MV-4-11 (cell line): ENCODE results near the gene IQCH.
"Not testable (repeated sequence)": the region's sequence is repeated elsewhere in the genome, so short reads cannot be mapped to it uniquely, and the experiment has no call there.

Experiments
- DNase-seq: peaks from one replicate; lab custom pipeline; 2025; lab: John Stamatoyannopoulos, UW

IQCH gene

GRCh38 chr15:67453703-67454102 lies 199.1 kb downstream of the IQCH start:
- not testable (repeated sequence) for DNase-seq

GRCh38 chr15:67456677-67457529 lies 202.3 kb downstream of the IQCH start:
- peak; percentile 66 for DNase-seq

DNA sequence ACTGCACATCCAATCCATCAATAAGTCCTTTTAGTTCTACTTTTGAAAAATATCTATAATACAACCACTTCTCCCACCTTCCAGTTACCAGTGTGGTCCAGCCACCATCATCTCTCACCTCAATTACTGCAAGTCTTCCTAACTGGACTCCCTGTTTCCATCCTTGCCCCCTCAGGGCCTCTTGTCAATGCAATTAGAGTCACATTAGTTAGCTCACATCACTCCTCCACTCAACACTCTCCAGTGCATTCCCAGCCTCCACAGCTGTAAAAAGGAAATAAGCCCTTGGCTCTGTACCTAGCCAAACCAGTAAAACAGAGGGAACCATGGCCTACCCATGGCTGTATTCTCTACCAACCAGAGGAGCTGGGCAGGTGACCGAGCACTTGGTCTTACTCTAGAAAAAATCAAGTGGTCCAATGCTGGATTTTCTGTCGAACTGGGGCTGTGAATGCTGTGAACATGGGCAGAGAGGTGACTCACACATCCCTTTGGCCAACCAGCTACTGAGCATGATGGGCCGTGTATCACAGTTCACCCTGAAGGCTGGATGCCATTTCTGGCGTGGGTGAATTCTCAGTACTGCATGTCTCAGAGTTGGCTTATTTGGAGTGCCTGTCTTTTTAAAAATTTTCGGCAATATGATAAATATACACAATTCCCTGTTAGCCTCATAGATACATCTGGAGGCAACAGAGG lies 203.9 kb downstream of the IQCH start:
- no peak for DNase-seq

GRCh38 chr15:67460521-67460920 lies 205.9 kb downstream of the IQCH start:
- DNase-seq, result no peak

DNA sequence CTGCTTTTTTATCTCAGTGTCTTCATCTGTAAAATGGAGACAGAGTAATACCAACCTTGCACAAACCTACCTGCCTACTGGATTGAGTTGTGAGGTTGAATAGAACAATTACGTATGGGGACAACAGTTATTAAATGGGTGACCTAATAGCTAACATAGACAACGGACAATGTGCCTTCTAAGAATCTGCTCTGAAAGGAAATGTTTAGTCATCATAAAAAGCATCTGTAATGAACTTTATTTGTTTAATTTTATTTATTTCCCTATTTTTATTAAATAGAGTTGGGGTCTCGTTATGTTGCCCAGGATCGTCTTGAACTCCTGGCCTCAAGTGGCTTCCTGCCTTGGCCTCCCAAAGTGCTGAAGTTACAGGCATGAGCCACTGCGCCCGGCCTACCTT lies 207.1 kb downstream of the IQCH start:
- DNase-seq, result no peak

- no peak for DNase-seq
Measured at GRCh38 chr15:67462875-67463274, 208.3 kb downstream of the IQCH start.

DNA sequence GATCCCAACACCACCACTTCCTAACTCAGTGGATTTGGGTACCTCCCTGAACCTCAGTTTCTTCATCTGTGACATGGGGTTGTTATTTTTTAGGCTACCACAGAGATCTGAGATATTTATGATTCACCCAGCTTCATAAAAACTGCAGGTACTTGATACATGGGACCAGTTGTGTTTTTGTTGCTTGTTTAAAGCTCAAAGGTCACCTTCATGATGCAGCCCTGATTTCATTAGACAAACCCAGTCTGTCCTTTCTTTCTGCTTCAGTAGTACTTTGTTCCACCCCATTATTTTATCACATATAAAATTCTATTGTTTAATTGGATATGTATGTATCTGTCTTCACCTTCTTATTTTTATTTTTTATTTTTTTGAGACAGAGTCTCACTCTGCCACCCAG lies 208.9 kb downstream of the IQCH start:
- DNase-seq, result no peak

- no peak for DNase-seq
Measured at GRCh38 chr15:67465196-67465952, 210.8 kb downstream of the IQCH start.

DNA sequence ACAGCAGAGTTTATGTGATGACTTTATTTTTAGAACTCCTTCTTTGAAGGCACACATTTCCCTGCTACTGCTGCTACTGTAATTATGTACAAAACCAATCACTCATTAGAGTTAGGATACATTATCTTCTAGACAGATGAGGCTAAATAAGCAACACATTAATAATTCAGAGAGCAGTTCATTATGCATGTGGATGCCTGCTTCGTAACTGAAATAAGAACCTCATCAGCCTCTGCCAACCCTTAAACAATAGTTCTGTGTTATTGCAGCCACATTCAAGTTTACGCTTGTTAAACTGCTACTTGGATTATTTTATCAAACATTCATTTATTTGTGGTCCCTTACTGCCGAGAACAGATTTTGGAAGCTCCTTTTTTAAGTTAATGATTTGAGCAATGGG lies 213.8 kb downstream of the IQCH start:
- DNase-seq, result no peak

GRCh38 chr15:67469680-67470079 lies 215.1 kb downstream of the IQCH start:
- no peak for DNase-seq

- no peak for DNase-seq
Measured at GRCh38 chr15:67472957-67473356, 218.4 kb downstream of the IQCH start.

GRCh38 chr15:67474405-67475110 lies 220.0 kb downstream of the IQCH start:
- no peak for DNase-seq

- no peak for DNase-seq
Measured at GRCh38 chr15:67479781-67480505, 225.4 kb downstream of the IQCH start.

- no peak for DNase-seq
Measured at GRCh38 chr15:67480741-67481140, 226.2 kb downstream of the IQCH start.

- DNase-seq, result no peak
Measured at GRCh38 chr15:67481680-67482079, 227.1 kb downstream of the IQCH start.

DNA sequence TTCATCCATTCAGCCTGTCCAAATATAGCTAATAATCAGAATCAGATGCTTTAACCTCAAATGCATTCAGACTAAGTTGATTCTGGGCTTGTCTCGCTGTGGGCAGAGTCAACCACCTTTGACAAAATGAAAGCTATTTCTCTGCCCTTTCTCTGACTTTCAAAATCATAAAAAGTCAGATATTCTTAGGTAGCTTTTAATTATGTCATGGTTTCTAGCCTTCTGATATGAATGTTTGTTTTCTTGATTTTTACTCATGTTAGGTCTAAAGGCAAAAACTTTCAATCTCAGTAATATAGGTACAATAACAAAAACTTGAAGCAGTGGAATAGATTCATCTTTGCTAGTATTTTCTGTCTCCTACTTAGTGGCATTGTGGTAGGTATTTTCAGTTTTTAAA lies 241.0 kb downstream of the IQCH start:
- no peak for DNase-seq

- DNase-seq, result peak; percentile 57
Measured at GRCh38 chr15:67501177-67501835, 246.7 kb downstream of the IQCH start.

GRCh38 chr15:67501836-67502461 lies 247.4 kb downstream of the IQCH start:
- DNase-seq, result no peak

- no peak for DNase-seq
Measured at GRCh38 chr15:67504056-67504455, 249.5 kb downstream of the IQCH start.

- DNase-seq, result peak; percentile 7
Measured at GRCh38 chr15:67504796-67505195, 250.2 kb downstream of the IQCH start.
